A673 (cell line): Measurements from ENCODE around the gene NHS. TPM values are rescaled to one million over a fixed set of nuclear protein-coding genes. Genes with fewer than 3 reads are reported as not detected.

Source experiments
- BruUV-seq: library from RNA; stranded (reverse); fragments of 400-500 nt; replicated peaks from 2 replicates; lab custom pipeline; 2021; lab: Mats Ljungman, UMichigan
- CTCF ChIA-PET: fragments of 300-600 bp; sonication (Branson Sonifier 250); formaldehyde crosslinking; loops from one replicate; lab custom pipeline; 2022; ENCODE audit warnings: antibody characterized with exemption; lab: Charles Lee
- POLR2A ChIA-PET: fragments of 300-600 bp; sonication (Branson Sonifier 250); formaldehyde crosslinking; loops from one replicate; lab custom pipeline; 2022; ENCODE audit warnings: antibody characterized with exemption; ENCODE audit not compliant: low non-redundant PET; lab: Charles Lee
- DNase-seq: peaks from one replicate; pipeline ENCODE4 v3.0.0-alpha.2; 2015; ENCODE audit warnings: low spot score
- H3K27ac ChIP-seq: fragments of 200-600 bp; sonication (generic); 2 replicates; pipeline ENCODE4 v1.5.1; 2016; ENCODE audit warnings: mixed run types, low read depth, mild to moderate bottlenecking, mixed read lengths, antibody characterized with exemption, low read length; ENCODE audit not compliant: poor library complexity, severe bottlenecking
- H3K27me3 ChIP-seq: fragments of 200-600 bp; sonication (generic); replicated peaks from 2 replicates; pipeline ENCODE4 v1.6.1; 2017; ENCODE audit warnings: mixed run types, low read depth, mild to moderate bottlenecking, mixed read lengths, antibody characterized with exemption, low read length; ENCODE audit not compliant: insufficient read depth, poor library complexity
- H3K36me3 ChIP-seq: fragments of 200-600 bp; sonication (generic); 2 replicates; pipeline ENCODE4 v1.6.1; 2016; ENCODE audit warnings: mixed run types, mild to moderate bottlenecking, mixed read lengths, antibody characterized with exemption, low read length; ENCODE audit not compliant: insufficient read depth, poor library complexity, severe bottlenecking
- H3K4me1 ChIP-seq: fragments of 200-600 bp; sonication (generic); 2 replicates; pipeline ENCODE4 v1.6.1; 2017; ENCODE audit warnings: mixed run types, mild to moderate bottlenecking, mixed read lengths, antibody characterized with exemption, low read length; ENCODE audit not compliant: insufficient read depth, poor library complexity, severe bottlenecking
- H3K4me3 ChIP-seq: fragments of 200-600 bp; sonication (generic); 2 replicates; pipeline ENCODE4 v1.5.1; 2016; ENCODE audit warnings: low read depth, mixed run types, mild to moderate bottlenecking, mixed read lengths, low read length; ENCODE audit not compliant: poor library complexity, severe bottlenecking
- H3K9me3 ChIP-seq: fragments of 200-600 bp; sonication (generic); 2 replicates; pipeline ENCODE4 v1.6.1; 2016; ENCODE audit warnings: mixed run types, low read depth, mild to moderate bottlenecking, mixed read lengths, antibody characterized with exemption, low read length; ENCODE audit not compliant: poor library complexity, severe bottlenecking
- CTCF ChIP-seq: fragments of 300-800, 200-600 bp; sonication (generic); conservative IDR thresholded peaks from 2 replicates; pipeline ENCODE4 v1.5.1; 2017; ENCODE audit warnings: low read depth, mild to moderate bottlenecking, antibody characterized with exemption, low read length, moderate library complexity, mixed read lengths
- EZH2 ChIP-seq: fragments of 200-600 bp; sonication (generic); IDR thresholded peaks from 2 replicates; pipeline ENCODE4 v1.6.1; 2017; ENCODE audit warnings: borderline replicate concordance, low read depth, mild to moderate bottlenecking, mixed read lengths, antibody characterized with exemption, low read length; ENCODE audit not compliant: poor library complexity, severe bottlenecking
- intact Hi-C: fragments of 100-400 bp; cut with micrococcal nuclease; formaldehyde crosslinking; loops from one replicate; pipeline ENCODE4 v1.10.0; 2022; ENCODE audit not compliant: unreplicated experiment
- total RNA-seq: library from RNA; stranded (reverse); gene quantifications from 2 replicates; pipeline ENCODE4 v1.2.3, GENCODE V29; 2021

NHS gene
- total RNA-seq, 1 experiment from 2014 or later = 0.37 TPM

- ChIA-PET CTCF (no interaction called here), POLR2A (no interaction called here)
- Histone ChIP-seq H3K4me1 (no peaks in the 10 kb centered on the region), H3K27ac (no peak overlapping the region), H3K36me3 (no peaks in the 10 kb centered on the region), H3K27me3 (peaks cover 4% of the 10 kb centered on the region), H3K4me3 (no peak overlapping the region), H3K9me3 (no peaks in the 10 kb centered on the region)
- no peak for TF ChIP-seq CTCF
- TF ChIP-seq EZH2 = no peak
- no peak for DNase-seq
- intact Hi-C loops = no loop called here
- BruUV-seq = no TSS peak
These were observed 35.7 kb downstream of the NHS start for GRCh38 chrX:17410651-17411050.

GRCh38 chrX:17411205-17411604 lies 36.2 kb downstream of the NHS start:
- DNase-seq = no peak
- BruUV-seq = no TSS peak
- no peaks in the 10 kb centered on the region for H3K4me1 ChIP-seq
- H3K27ac ChIP-seq = no peak overlapping the region
- peaks cover 4% of the 10 kb centered on the region for H3K27me3 ChIP-seq
- H3K9me3 ChIP-seq = no peaks in the 10 kb centered on the region
- TF ChIP-seq CTCF = no peak
- TF ChIP-seq EZH2 = no peak
- intact Hi-C loops = no loop called here
- POLR2A ChIA-PET = no interaction called here
- no peak overlapping the region for H3K4me3 ChIP-seq
- CTCF ChIA-PET = no interaction called here
- no peaks in the 10 kb centered on the region for H3K36me3 ChIP-seq

- no peak for DNase-seq
- CTCF ChIA-PET = no interaction called here
- no TSS peak for BruUV-seq
These were observed 37.7 kb downstream of the NHS start for GRCh38 chrX:17412692-17413091.

More at GRCh38 chrX:17412692-17413091, 37.7 kb downstream of the NHS start:
- TF ChIP-seq EZH2 (no peak), CTCF (no peak)
- H3K4me1 ChIP-seq = no peaks in the 10 kb centered on the region
- H3K4me3 ChIP-seq = no peak overlapping the region
- no peaks in the 10 kb centered on the region for H3K36me3 ChIP-seq
- intact Hi-C loops = no loop called here
- no peak overlapping the region for H3K27ac ChIP-seq
- H3K9me3 ChIP-seq = no peaks in the 10 kb centered on the region
- H3K27me3 ChIP-seq = no peaks in the 10 kb centered on the region
- POLR2A ChIA-PET = no interaction called here
